ENCODE results near the gene ID2. TPM values are rescaled to one million over a fixed set of nuclear protein-coding genes. Genes with fewer than 3 reads are reported as not detected.

The ID2 gene
- total and polyA plus RNA-seq, 10 of the 15 experiments (the other 5 are each of a cell fraction or from before 2014, with no cell fraction given): 39.0 to 613 (median 73.6) TPM

GRCh38 chr2:8680822-8681760 is 765 bp upstream of the ID2 start (continued):
- TF ChIP-seq BCLAF1 (IDR thresholded peaks at IDR 0.05): no peak
- no peak for TF ChIP-seq GABPA (IDR thresholded peaks at IDR 0.05; ENCODE audit: low read depth)
- TF ChIP-seq SP1 (IDR thresholded peaks at IDR 0.05; ENCODE audit: low read depth, low read length): no peak
- TF ChIP-seq DPF2 (IDR thresholded peaks at IDR 0.05): peak; percentile 13; the same call in 1 of the 2 replicates
- no peak for TF ChIP-seq SUZ12 (IDR thresholded peaks at IDR 0.05; ENCODE audit: unreplicated experiment)
- TF ChIP-seq SREBF2 (IDR thresholded peaks at IDR 0.05; ENCODE audit: low read length): no peak
- no peak for TF ChIP-seq FOXM1 (IDR thresholded peaks at IDR 0.05; ENCODE audit: low read depth, low read length)
- TF ChIP-seq TAF1 (IDR thresholded peaks at IDR 0.05; ENCODE audit: borderline replicate concordance, low read depth, low read length): no peak
- TF ChIP-seq GATAD2B (conservative IDR thresholded peaks at IDR 0.05; ENCODE audit: low read depth): no peak
- peak; percentile 56 for TF ChIP-seq ATF7 (IDR thresholded peaks at IDR 0.05; ENCODE audit: low read depth)
- no peak for TF ChIP-seq CHD2 (IDR thresholded peaks at IDR 0.05; ENCODE audit: borderline replicate concordance, low read depth, low read length)
- peak; percentile 61; the same call in 1 of the 2 replicates for TF ChIP-seq MTA2 (IDR thresholded peaks at IDR 0.05; ENCODE audit: low read depth)
- no peak for TF ChIP-seq ZBED1 (IDR thresholded peaks at IDR 0.05; ENCODE audit: borderline replicate concordance)
- no peak for TF ChIP-seq ZZZ3 (IDR thresholded peaks at IDR 0.05; ENCODE audit: control insufficient read depth, insufficient read length, low read depth)
- no peak for TF ChIP-seq YBX1 (IDR thresholded peaks at IDR 0.05)
- no peak for TF ChIP-seq SMC3 (IDR thresholded peaks at IDR 0.05; ENCODE audit: borderline replicate concordance, low read length)
- TF ChIP-seq TBL1XR1 (IDR thresholded peaks at IDR 0.05; ENCODE audit: low read depth, low read length): peak; percentile 16; the same call in 1 of the 2 replicates
- TF ChIP-seq SMAD5 (IDR thresholded peaks at IDR 0.05; ENCODE audit: low read depth): no peak
- TF ChIP-seq CHD4 (IDR thresholded peaks at IDR 0.05): no peak
- TF ChIP-seq RAD51 (IDR thresholded peaks at IDR 0.05): no peak
- TF ChIP-seq ZNF274 (IDR thresholded peaks at IDR 0.05; ENCODE audit: insufficient read depth, insufficient read length): no peak

Measured in GM12878 (cell line).